Choroid plexus epithelial cell (primary cell): ENCODE results near the gene ANTKMT.

ENCODE experiments used
- DNase-seq: peaks from one replicate; pipeline ENCODE4 v3.0.0-alpha.2; 2010; ENCODE audit warnings: low read depth
- H3K4me3 ChIP-seq: 2 replicates; pipeline ENCODE4 v1.5.1; 2011; ENCODE audit warnings: low read depth, mild to moderate bottlenecking, control low read depth, low read length, moderate library complexity
- TF ChIP-seq, protein P1 (sequence below): conservative IDR thresholded peaks from 2 replicates; pipeline ENCODE4 v1.5.1; 2011; ENCODE audit warnings: low read depth, mild to moderate bottlenecking, control low read depth, inconsistent platforms, low read length, moderate library complexity

Gene ANTKMT

DNA sequence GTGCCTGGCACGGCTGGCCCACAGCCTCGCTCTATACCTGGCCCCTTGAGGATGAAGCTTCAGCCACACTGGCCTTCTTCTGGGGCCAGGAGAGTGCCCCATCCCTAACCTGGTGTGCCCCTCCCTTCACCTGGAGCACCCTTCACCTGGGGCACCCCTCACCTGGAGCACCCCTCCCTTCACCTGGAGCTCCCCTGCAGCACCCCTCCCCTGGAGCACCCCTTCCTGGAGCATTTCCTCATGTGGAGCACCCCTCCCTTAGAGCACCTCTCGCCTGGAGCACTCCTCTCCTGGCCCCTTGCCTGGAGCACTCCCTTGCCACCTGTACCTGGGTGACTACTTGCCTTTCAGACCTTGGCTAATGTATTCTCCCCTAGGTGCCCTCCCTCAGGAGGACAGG lies 12.9 kb upstream of the ANTKMT start:
- DNase-seq, result no peak
- TF ChIP-seq, protein P1, sequence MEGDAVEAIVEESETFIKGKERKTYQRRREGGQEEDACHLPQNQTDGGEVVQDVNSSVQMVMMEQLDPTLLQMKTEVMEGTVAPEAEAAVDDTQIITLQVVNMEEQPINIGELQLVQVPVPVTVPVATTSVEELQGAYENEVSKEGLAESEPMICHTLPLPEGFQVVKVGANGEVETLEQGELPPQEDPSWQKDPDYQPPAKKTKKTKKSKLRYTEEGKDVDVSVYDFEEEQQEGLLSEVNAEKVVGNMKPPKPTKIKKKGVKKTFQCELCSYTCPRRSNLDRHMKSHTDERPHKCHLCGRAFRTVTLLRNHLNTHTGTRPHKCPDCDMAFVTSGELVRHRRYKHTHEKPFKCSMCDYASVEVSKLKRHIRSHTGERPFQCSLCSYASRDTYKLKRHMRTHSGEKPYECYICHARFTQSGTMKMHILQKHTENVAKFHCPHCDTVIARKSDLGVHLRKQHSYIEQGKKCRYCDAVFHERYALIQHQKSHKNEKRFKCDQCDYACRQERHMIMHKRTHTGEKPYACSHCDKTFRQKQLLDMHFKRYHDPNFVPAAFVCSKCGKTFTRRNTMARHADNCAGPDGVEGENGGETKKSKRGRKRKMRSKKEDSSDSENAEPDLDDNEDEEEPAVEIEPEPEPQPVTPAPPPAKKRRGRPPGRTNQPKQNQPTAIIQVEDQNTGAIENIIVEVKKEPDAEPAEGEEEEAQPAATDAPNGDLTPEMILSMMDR, result no peak
- no peak overlapping the region for H3K4me3 ChIP-seq

DNA sequence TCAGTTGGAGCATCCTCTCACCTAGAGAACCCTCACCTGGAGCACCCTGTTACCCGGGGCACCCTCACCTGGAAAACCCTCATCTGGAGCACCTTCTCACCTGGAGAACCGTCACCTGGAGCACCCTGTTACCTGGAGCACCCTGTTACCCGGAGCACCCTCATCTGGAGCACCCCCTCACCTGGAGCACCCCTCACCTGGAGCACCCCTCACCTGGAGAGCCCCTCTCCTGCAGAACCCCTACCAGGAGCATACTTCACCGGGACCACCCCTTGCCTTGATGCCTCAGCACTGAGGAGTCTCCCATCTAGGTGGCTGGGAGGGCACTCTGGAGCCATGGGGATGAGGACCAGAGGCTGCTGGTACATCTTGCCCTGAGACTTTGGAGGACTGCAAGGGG lies 12.0 kb upstream of the ANTKMT start:
- no peak overlapping the region for H3K4me3 ChIP-seq
- DNase-seq, result no peak
- TF ChIP-seq, protein P1, result no peak

- TF ChIP-seq, protein P1, result no peak
- peak; percentile 90 for DNase-seq
- no peak overlapping the region for H3K4me3 ChIP-seq
These were observed 11.1 kb upstream of the ANTKMT start for GRCh38 chr16:709566-710499.

DNA sequence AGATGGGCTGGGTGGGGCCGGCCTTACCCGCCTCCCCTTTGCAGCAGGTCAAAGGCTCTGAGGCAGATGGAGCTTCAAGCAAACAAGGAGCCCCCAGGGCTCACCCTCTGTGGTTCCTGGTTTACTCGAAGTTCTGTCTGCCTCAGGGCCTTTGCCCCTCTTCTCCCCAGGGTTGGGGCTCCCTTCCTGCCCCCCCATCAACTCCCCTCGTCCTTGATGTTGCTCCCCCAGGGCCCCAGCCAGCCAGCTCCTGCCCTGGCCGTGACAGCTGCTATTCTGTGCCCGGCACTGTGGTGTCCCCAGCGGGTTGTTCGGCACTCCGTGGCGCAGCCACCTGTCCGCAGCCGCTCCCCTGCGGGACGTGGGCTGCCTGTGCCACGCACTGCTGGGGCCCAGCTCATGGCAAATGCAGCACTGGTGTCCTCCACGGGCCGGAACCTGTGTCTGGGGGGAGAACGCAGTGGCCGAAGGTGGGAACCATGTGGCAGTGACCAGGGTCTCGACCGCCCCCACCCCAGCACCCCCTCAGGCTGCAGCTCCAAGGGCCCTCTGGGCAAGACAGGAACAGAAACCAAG lies 10.4 kb upstream of the ANTKMT start:
- no peak for DNase-seq
- H3K4me3 ChIP-seq, result no peak overlapping the region
- TF ChIP-seq, protein P1, result no peak

DNA sequence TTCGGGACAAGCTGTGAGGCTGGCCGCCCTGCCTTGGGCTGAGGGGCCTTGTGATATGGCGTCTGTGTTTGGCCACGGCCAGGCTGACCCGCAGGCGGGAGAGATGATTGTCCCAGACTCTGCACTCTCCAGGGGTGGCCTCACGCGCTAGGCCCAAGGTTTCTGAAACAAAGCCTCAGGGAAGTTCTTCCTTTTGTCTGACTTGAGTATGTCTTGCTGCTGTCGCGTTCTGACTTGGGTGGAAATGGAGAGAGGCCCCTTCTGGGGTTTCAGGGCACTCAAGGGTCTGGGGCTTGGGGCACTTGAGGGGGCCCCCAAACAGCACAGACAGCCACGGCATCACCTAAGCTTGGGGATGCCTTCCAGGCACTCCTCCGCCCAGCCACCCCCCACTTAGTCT lies 9.9 kb upstream of the ANTKMT start:
- TF ChIP-seq, protein P1, result no peak
- DNase-seq, result no peak
- H3K4me3 ChIP-seq, result no peak overlapping the region

DNA sequence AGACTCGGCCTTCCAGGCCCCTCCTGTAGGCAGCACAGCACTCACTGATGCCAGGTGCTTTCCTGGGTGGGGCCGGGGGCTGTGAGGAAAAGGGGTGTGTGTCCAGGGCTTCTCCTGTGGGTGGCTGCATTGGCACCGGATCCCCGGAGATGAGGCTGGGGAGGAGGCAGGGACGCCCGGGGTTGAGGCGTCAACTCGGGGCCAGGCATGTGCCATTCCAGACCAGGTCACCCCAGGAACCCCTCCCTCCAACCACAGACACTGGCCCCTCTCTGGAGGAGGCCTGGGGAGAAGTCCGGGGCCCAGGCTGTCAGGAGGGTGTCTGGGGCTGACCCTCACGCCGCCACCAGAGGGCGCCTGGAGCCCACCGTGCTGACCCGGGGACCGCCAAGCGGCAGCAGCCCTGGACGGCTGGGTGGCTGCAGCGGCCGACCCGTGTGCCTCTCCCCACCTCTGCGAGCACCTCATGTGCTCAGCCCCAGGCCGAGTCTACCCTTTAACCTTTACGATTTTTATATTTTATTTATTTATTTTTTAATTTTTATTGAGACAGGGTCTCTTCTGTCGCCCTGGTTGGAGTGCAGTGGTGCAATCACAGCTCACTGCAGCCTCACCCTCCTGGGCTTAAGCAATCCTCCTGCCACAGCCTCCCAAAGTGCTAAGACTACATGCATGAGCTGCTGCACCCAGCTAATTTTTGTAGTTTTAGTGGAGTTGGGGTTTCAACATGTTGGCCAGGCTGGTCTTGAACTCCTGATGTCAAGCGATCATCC lies 9.2 kb upstream of the ANTKMT start:
- H3K4me3 ChIP-seq, result no peak overlapping the region
- TF ChIP-seq, protein P1, result peak; percentile 78
- DNase-seq, result peak; percentile 69
